Natural killer cell (primary cell): ENCODE data around the gene FAM13A. TPM values are rescaled to one million over a fixed set of nuclear protein-coding genes. Genes with fewer than 3 reads are reported as not detected.

ENCODE experiments used
- ATAC-seq, 3 donors: fragments of 150-1000 bp in 2 of 3; fragments of 200-7000 bp in 1 of 3; cut with Tn5 transposase; 1 replicate in 1 of 3; 2 replicates in 2 of 3; pipeline ENCODE4 v1.10.0; 2021; ENCODE audit warnings: mild to moderate bottlenecking in 2 of 3, moderate library complexity in 2 of 3
- DNase-seq, 2 donors: peaks; one replicate each; pipeline versions ENCODE4 v3.0.0 to v3.0.0-alpha.2; 2013 to 2021; ENCODE audit warnings: mixed read lengths in 1 of 2
- H3K27ac ChIP-seq: one replicate; pipeline ENCODE4 v1.5.1; 2013; ENCODE audit warnings: mild to moderate bottlenecking, low read length
- H3K27me3 ChIP-seq: one replicate; pipeline ENCODE4 v1.6.1; 2013; ENCODE audit warnings: low read length; ENCODE audit not compliant: control insufficient read depth, insufficient read depth
- H3K36me3 ChIP-seq: one replicate; pipeline ENCODE4 v1.6.1; 2013; ENCODE audit warnings: low read length; ENCODE audit not compliant: control insufficient read depth, insufficient read depth
- H3K4me1 ChIP-seq: one replicate; pipeline ENCODE4 v1.6.1; 2013; ENCODE audit warnings: low read length; ENCODE audit not compliant: control insufficient read depth, insufficient read depth
- H3K4me3 ChIP-seq: one replicate; pipeline ENCODE4 v1.5.1; 2013; ENCODE audit warnings: low read length
- H3K9me3 ChIP-seq: one replicate; pipeline ENCODE4 v1.6.1; 2013; ENCODE audit warnings: low read length; ENCODE audit not compliant: control insufficient read depth, insufficient read depth
- H3K27ac Mint-ChIP-seq, 2 donors: one replicate each; pipeline ENCODE4 v1.8.0; 2022; ENCODE audit warnings: mild to moderate bottlenecking in 2 of 2, mixed read lengths in 2 of 2, moderate library complexity in 1 of 2
- H3K27me3 Mint-ChIP-seq, 2 donors: one replicate each; pipeline ENCODE4 v1.8.0; 2022; ENCODE audit warnings: low read depth in 2 of 2, mixed read lengths in 2 of 2
- H3K36me3 Mint-ChIP-seq: one replicate; pipeline ENCODE4 v1.8.0; 2022; ENCODE audit warnings: mixed read lengths
- H3K4me1 Mint-ChIP-seq, 2 donors: one replicate each; pipeline ENCODE4 v1.8.0; 2022; ENCODE audit warnings: mixed read lengths in 2 of 2
- H3K4me3 Mint-ChIP-seq: one replicate; pipeline ENCODE4 v1.8.0; 2022; ENCODE audit warnings: mild to moderate bottlenecking, moderate library complexity, mixed read lengths
- H3K9me3 Mint-ChIP-seq, 2 donors: one replicate each; pipeline ENCODE4 v1.8.0; 2022; ENCODE audit warnings: mixed read lengths in 2 of 2
- WGBS: methylation state at CpG from one replicate; pipeline ENCODE4 v1.1.7; 2013; ENCODE audit warnings: missing lambda C conversion rate; ENCODE audit not compliant: insufficient coverage; 5-methylcytosine and 5-hydroxymethylcytosine counted together
- intact Hi-C: fragments of 100-400 bp; cut with micrococcal nuclease; formaldehyde crosslinking; loops from one replicate; pipeline ENCODE4 v1.14.2; 2022
- total RNA-seq, 4 donors: library from RNA; stranded (reverse); fragments of 120-200 nt in 1 of 4; gene quantifications; one replicate each; pipeline versions ENCODE4 v1.2.3 to v1.2.4, GENCODE V29; 2013 to 2022
- TF ChIP-seq, protein P1 (sequence below): fragments of 200-600 bp; IDR thresholded peaks from one replicate; pipeline ENCODE4 v1.8.0; 2022; ENCODE audit warnings: antibody characterized with exemption

FAM13A gene
- total RNA-seq, 3 donors from 2014 or later (not counting 1 experiment from before 2014, with no cell fraction given), result 8.8 to 10.0 (median 8.9) TPM

DNA sequence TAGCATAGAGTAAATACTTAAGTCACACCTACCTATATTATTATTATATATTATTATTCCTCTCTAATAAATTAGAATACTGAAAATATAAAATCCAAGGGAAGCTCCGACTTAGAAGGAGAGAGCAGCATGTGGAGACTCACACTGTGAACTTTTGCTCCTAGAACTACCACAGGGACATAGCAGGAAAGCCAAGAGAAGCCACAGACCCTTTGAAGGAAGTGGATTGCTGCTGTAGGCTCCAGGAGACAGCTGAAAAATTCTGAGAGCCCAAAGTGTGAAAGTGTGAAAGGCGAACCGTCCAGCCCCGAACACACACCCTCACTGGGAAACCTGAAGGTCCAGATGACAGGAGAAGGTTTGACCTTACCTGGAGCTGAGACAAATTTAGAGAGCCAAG is 177.0 kb downstream of the FAM13A start:
- Histone ChIP-seq H3K27me3 (no peaks in the 10 kb centered on the region), H3K36me3 (no peaks in the 10 kb centered on the region), H3K27ac (no peak overlapping the region), H3K4me3 (no peak overlapping the region), H3K9me3 (no peaks in the 10 kb centered on the region), H3K4me1 (no peaks in the 10 kb centered on the region)
- Mint-ChIP-seq H3K27ac (no peak overlapping the region), H3K27me3 (peaks cover 4 to 9% of the 10 kb centered on the region in 2 donors), H3K36me3 (no peaks in the 10 kb centered on the region), H3K4me3 (no peak overlapping the region), H3K9me3 (no peaks in the 10 kb centered on the region), H3K4me1 (no peaks in the 10 kb centered on the region)
- DNase-seq (no peak), ATAC-seq (no peak)
- 72% methylated on average over 4 of the region's 4 CpGs for WGBS
- TF ChIP-seq, protein P1, sequence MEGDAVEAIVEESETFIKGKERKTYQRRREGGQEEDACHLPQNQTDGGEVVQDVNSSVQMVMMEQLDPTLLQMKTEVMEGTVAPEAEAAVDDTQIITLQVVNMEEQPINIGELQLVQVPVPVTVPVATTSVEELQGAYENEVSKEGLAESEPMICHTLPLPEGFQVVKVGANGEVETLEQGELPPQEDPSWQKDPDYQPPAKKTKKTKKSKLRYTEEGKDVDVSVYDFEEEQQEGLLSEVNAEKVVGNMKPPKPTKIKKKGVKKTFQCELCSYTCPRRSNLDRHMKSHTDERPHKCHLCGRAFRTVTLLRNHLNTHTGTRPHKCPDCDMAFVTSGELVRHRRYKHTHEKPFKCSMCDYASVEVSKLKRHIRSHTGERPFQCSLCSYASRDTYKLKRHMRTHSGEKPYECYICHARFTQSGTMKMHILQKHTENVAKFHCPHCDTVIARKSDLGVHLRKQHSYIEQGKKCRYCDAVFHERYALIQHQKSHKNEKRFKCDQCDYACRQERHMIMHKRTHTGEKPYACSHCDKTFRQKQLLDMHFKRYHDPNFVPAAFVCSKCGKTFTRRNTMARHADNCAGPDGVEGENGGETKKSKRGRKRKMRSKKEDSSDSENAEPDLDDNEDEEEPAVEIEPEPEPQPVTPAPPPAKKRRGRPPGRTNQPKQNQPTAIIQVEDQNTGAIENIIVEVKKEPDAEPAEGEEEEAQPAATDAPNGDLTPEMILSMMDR, result no peak
- intact Hi-C loops, result no loop called here

- Mint-ChIP-seq H3K27ac (no peak overlapping the region), H3K9me3 (no peaks in the 10 kb centered on the region), H3K4me3 (no peak overlapping the region), H3K36me3 (no peaks in the 10 kb centered on the region), H3K4me1 (no peaks in the 10 kb centered on the region), H3K27me3 (peaks cover 4 to 9% of the 10 kb centered on the region in 2 donors)
- no peaks in the 10 kb centered on the region for H3K27me3 ChIP-seq
- DNase-seq (no peak), ATAC-seq (no peak)
- TF ChIP-seq, protein P1, result no peak
- intact Hi-C loops, result no loop called here
- no peaks in the 10 kb centered on the region for H3K9me3 ChIP-seq
- no peaks in the 10 kb centered on the region for H3K4me1 ChIP-seq
- WGBS, result no CpG with 5 or more reads among the region's 1 CpG
- no peak overlapping the region for H3K27ac ChIP-seq
- H3K4me3 ChIP-seq, result no peak overlapping the region
- H3K36me3 ChIP-seq, result no peaks in the 10 kb centered on the region
Measured at GRCh38 chr4:88878642-88879041, 178.3 kb downstream of the FAM13A start.

DNA sequence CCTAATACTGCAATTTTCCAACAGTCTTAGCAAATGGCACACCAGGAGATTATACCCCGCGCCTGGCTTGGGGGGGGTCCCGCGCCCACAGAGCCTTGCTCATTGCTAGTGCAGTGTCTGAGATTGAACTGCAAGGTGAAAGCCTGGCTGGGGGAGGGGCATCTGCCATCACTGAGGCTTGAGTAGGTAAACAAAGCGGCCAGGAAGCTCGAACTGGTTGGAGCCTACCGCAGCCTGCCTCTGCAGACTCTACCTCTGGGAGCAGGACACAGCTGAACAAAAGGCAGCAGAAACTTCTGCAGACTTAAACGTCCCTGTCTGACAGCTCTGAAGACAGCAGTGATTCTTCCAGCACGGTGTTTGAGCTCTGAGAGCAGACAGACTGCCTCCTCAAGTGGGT is 186.6 kb downstream of the FAM13A start:
- H3K4me1 ChIP-seq, result no peaks in the 10 kb centered on the region
- H3K27me3 Mint-ChIP-seq, result peaks cover 0 to 14% of the 10 kb centered on the region in 2 donors
- H3K36me3 Mint-ChIP-seq, result no peaks in the 10 kb centered on the region
- no peak for ATAC-seq
- H3K4me3 Mint-ChIP-seq, result no peak overlapping the region
- H3K9me3 Mint-ChIP-seq, result no peaks in the 10 kb centered on the region
- DNase-seq, result no peak
- no peak overlapping the region for H3K4me3 ChIP-seq
- H3K36me3 ChIP-seq, result no peaks in the 10 kb centered on the region
- H3K4me1 Mint-ChIP-seq, result no peaks in the 10 kb centered on the region
- H3K27ac ChIP-seq, result no peak overlapping the region
- no peaks in the 10 kb centered on the region for H3K9me3 ChIP-seq
- H3K27ac Mint-ChIP-seq, result no peak overlapping the region
- intact Hi-C loops, result no loop called here
- no peaks in the 10 kb centered on the region for H3K27me3 ChIP-seq
- 92% methylated on average over 9 of the region's 9 CpGs for WGBS
- TF ChIP-seq, protein P1, result no peak

- DNase-seq (no peak), ATAC-seq (no peak)
- no peak overlapping the region for H3K4me3 ChIP-seq
- no peak overlapping the region for H3K27ac ChIP-seq
- H3K36me3 ChIP-seq, result no peaks in the 10 kb centered on the region
- TF ChIP-seq, protein P1, result no peak
- Mint-ChIP-seq H3K27ac (no peak overlapping the region), H3K9me3 (no peaks in the 10 kb centered on the region), H3K36me3 (no peaks in the 10 kb centered on the region), H3K4me3 (no peak overlapping the region), H3K27me3 (peaks cover 1 to 14% of the 10 kb centered on the region in 2 donors), H3K4me1 (no peaks in the 10 kb centered on the region)
- intact Hi-C loops, result no loop called here
- H3K9me3 ChIP-seq, result no peaks in the 10 kb centered on the region
- H3K4me1 ChIP-seq, result no peaks in the 10 kb centered on the region
- H3K27me3 ChIP-seq, result no peaks in the 10 kb centered on the region
- WGBS, result 98% methylated on average over 3 of the region's 3 CpGs
Measured at GRCh38 chr4:88868510-88868909, 188.5 kb downstream of the FAM13A start.
